SW 1271 (cell line): ENCODE results near the gene IQCF2.
"Not testable (repeated sequence)": the region's sequence is repeated elsewhere in the genome, so short reads cannot be mapped to it uniquely, and the experiment has no call there.

ENCODE experiments used
- DNase-seq, 2 experiments: peaks; one replicate each; lab custom pipeline; 2025; lab: John Stamatoyannopoulos, UW

The IQCF2 gene

DNA sequence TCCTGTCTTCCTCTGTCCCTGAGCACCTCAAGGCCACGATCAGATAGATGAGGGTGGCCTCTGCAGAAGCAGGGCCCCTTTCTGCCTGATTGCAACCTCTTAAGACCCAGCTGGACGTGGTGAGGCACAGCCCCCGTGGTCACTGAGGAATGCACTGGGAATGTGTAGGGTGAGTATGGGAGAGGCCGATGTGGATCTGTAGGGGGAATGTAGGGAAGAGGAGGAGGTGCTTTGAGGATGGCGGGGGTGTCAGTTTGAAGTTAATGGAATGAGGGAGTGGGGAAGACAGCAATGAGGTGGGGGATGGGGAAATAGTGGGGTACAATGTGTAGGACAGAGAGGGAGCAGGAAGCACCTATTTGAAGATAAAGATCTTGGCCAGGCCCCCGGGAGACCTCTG, 14.8 kb downstream of the IQCF2 start:
- no peak for DNase-seq

DNA sequence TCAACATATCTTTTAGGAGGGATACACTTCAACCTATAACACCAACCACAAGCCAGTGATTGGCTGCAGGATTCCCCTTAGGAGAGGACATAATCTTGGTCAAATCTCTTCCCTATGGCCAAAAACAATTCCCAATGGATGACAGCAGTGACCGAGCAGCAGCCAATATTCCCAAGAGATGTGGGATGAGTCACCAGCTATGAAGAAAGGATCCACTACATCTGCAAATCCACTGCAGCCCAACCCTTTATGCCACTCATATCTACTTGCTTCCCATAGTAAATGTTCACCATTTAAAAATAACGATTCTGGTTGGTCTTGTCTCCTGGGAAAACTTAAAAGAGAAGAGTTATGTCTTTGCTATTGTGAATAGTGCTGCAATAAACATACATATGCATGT, 18.5 kb downstream of the IQCF2 start:
- no peak for DNase-seq

DNA sequence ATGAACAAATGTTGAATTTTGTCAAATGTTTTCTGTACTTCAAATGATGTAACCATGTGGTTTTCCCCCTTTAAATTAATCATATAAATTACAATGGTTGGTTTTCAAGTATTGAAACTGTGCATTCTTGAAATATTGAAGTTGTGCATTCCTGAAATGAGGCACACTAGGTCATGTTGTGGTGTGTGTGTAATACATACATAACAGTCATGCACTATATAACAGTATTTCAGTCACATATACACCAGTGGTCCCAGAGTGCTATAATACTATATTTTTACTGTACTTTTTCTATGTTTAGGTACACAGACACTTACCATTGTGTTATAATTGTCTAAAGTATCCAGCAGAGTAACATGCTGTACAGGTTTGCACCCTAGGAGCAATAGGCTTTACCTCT, 25.0 kb downstream of the IQCF2 start:
- DNase-seq = no peak

DNA sequence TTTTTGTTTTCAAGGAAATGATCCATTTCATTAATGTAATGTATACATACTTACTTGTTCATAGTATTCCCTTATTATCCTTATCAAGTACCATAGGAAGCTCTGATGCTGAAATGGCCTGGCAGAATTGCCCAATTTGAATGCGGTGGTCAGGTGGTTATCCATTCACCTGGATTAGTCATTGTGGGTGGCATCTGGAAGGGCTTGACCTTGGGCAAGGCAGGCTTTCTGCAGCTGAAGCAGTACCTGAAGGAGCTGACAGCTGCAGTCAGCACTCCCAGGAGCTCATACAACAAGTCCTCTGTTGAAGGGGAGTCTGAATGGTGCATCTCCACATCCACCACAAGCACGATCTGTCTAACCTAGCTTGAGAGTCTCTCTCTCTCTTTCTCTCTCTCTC, 26.2 kb downstream of the IQCF2 start:
- no peak for DNase-seq

DNA sequence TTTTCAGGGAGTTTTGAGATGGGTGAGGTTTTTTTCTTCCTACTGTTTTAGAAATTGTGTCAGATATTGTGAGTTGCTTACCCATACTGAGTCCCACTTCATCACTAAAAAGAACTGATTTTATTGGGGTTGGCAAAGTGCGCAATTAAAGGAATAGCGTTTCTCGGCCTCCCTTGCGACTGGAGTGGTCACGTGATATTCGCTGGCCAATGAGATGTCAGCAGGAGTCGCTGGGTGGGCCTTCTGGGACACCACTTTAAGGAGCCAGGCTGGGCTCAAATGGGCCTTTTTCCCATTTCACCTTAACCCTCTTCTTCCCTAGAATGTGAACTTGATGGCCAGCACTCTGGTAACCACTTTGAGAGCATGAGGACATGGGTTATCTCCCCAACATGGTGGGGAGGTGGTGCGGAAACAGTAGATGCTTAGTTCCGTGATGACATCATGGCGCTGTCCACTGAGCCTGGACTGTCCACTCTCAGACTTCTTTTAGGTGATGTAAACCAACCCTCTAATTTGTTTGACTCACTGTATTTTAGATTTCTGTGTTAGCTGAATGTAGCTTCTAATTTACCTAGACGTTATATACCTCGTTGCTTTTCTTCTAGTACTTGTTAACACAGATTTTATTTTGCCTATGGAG, 27.2 kb downstream of the IQCF2 start:
- DNase-seq = no peak

- DNase-seq = no peak
Measured at GRCh38 chr3:51891242-51892039, 30.0 kb downstream of the IQCF2 start.

DNA sequence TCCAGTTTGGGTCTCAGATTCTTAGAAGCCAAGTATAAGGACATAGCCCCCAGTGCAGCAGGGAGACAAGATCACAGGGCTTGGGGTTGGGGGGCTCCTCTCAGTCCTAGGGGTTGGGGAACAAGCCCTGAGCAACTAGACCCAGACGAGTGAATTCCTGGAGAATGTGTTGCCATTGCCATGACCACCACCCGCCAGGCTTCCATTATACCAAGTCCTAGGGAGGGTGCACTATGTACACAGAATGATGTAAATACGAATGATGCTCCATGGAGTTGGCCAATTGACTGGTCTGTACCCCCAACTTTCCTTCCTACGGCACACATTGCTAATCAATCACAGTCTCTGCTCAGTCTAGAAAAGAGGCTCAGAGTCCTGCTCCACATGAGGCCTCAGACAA, 33.0 kb downstream of the IQCF2 start:
- no peak for DNase-seq

GRCh38 chr3:51894939-51895338, 33.5 kb downstream of the IQCF2 start:
- DNase-seq = no peak

- no peak for DNase-seq
Measured at GRCh38 chr3:51896607-51897305, 35.3 kb downstream of the IQCF2 start.

GRCh38 chr3:51897391-51897790, 36.0 kb downstream of the IQCF2 start:
- DNase-seq = no peak

GRCh38 chr3:51900043-51900442, 38.6 kb downstream of the IQCF2 start:
- not testable (repeated sequence) for DNase-seq

DNA sequence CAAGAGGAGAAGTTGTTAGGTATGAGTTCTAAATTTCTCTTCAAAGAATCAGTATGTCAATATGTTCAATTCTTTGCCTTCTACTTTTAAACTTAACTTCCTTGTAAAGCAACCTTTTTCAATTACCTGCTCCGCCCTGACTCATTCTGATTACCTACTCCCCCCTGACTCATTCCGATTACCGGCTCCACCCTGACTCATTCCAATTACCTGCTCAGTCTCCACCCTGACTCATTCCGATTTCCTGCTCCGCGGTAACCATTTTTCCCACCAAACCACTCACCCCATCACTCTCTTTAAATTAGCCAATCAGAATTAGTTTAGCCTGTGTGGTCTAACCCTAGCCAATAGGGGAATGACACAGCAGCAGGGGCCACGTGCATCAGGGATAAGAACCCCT, 40.9 kb downstream of the IQCF2 start:
- not testable (repeated sequence) for DNase-seq

DNA sequence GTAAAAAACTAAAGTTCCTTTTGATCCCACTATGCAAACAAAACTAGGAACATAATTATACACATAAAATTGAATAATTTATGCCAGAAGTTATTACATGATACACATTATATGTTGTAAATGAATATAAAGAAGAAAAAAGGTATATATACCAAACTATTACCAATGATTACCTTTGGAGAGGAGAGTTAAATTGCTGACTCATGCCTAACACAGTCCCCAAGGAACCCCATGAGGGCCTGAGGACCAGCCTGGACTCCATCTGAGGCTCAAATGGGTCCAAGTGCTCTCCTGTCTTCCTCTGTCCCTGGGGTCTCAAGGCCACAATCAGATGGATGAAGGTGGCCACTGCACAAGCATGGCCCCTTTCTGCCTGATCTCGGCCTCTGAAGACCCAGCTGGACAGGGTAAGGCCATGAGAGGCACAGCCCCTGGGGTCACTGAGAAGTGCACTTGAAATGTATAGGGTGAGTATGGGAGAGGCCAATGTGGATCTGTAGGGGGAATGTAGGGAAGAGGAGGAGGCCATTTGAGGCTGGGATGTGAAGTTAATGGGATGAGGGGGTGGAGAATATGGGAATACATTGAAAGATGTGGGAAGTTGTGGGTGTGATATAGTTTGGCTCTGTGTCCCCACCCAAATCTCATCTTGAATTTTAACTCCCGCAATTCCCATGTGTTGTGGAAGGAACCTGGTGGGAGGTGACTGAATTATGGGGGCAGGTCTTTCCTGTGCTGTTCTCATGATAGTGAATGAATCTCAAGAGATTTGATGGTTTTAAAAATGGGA, 42.8 kb downstream of the IQCF2 start:
- no peak for DNase-seq

DNA sequence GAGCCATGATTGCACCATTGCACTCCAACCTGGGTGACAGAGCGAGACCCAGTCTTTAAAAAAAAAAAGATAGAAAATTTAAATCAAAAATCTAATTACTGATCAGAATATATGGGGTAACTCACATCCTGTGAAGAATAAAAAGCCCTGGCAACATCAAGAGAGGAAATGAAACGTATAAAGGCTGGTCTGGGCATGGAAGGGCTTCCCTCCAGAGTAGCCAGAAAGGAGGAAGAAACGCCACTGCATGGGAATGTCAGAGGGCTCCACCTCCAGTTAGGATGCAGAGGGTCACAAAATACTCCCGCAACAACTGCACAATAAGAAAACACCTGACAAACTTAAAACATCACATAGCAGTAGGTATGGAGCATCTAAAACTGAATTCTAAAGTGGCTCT, 46.6 kb downstream of the IQCF2 start:
- no peak for DNase-seq
